HepG2 (cell line): ENCODE results near the gene PSMA2. TPM values are rescaled to one million over a fixed set of nuclear protein-coding genes. Genes with fewer than 3 reads are reported as not detected.

Source experiments
- ATF6 ChIP-seq: sonication (generic); formaldehyde crosslinking; conservative IDR thresholded peaks from 2 replicates; pipeline ENCODE4 v1.4.0; 2020; ENCODE audit warnings: missing genetic modification reagents
- HNF4G ChIP-seq, 2 experiments: sonication (generic) in 1 of 2; formaldehyde crosslinking in 1 of 2; IDR thresholded peaks; 2 replicates each; pipeline versions ENCODE4 v1.4.0 to v1.6.1; 2011 to 2020; ENCODE audit warnings: borderline replicate concordance in 2 of 2, low read depth in 2 of 2, mild to moderate bottlenecking in 2 of 2, low read length in 1 of 2, missing genetic modification reagents in 1 of 2, moderate library complexity in 1 of 2
- IKZF1 ChIP-seq: fragments of 450-650 bp; IDR thresholded peaks from 2 replicates; pipeline ENCODE4 v1.7.1; 2016
- LRRFIP1 ChIP-seq: sonication (generic); formaldehyde crosslinking; conservative IDR thresholded peaks from 2 replicates; pipeline ENCODE4 v1.4.0; 2020; ENCODE audit warnings: missing genetic modification reagents
- SYNCRIP ChIP-seq: fragments of 200-400 bp; formaldehyde crosslinking; IDR thresholded peaks from 2 replicates; pipeline ENCODE4 v1.6.1; 2018; ENCODE audit warnings: mild to moderate bottlenecking, low read depth, low read length; ENCODE audit not compliant: insufficient read depth
- ZC3H4 ChIP-seq: sonication (generic); formaldehyde crosslinking; IDR thresholded peaks from 2 replicates; pipeline ENCODE4 v1.4.0; 2020; ENCODE audit warnings: missing genetic modification reagents, borderline replicate concordance
- ZFP62 ChIP-seq: sonication (generic); formaldehyde crosslinking; IDR thresholded peaks from 2 replicates; pipeline ENCODE4 v1.4.0; 2020; ENCODE audit warnings: missing genetic modification reagents
- ZFYVE20 ChIP-seq: sonication (generic); formaldehyde crosslinking; IDR thresholded peaks from 2 replicates; pipeline ENCODE4 v1.8.0; 2023; ENCODE audit warnings: low read depth, mild to moderate bottlenecking, moderate library complexity, missing genetic modification reagents, borderline replicate concordance
- ZNF18 ChIP-seq: sonication (generic); formaldehyde crosslinking; IDR thresholded peaks from 2 replicates; pipeline ENCODE4 v1.8.0; 2022; ENCODE audit warnings: mild to moderate bottlenecking, missing genetic modification reagents; ENCODE audit not compliant: insufficient replicate concordance
- ZNF343 ChIP-seq: sonication (generic); formaldehyde crosslinking; IDR thresholded peaks from 2 replicates; pipeline ENCODE4 v1.4.0; 2020; ENCODE audit warnings: mild to moderate bottlenecking, missing genetic modification reagents
- ZNF546 ChIP-seq: sonication (generic); formaldehyde crosslinking; conservative IDR thresholded peaks from 2 replicates; pipeline ENCODE4 v1.8.1; 2023; ENCODE audit warnings: mild to moderate bottlenecking, missing genetic modification reagents
- ZNF670 ChIP-seq: sonication (generic); formaldehyde crosslinking; IDR thresholded peaks from 2 replicates; pipeline ENCODE4 v1.8.0; 2022; ENCODE audit warnings: mild to moderate bottlenecking, missing genetic modification reagents, borderline replicate concordance
- ZSCAN31 ChIP-seq: sonication (generic); formaldehyde crosslinking; IDR thresholded peaks from 2 replicates; pipeline ENCODE4 v1.5.0; 2020; ENCODE audit warnings: low read depth, mild to moderate bottlenecking, missing genetic modification reagents
- polyA plus RNA-seq, 8 experiments: library from polyadenylated mRNA; depleted of rRNA in 3 of 8; stranded (reverse) in 7 of 8; unstranded in 1 of 8; fragments of >200 nt; fragmentation: Illumina TruSeq in 4 of 8; extraction: Trizol in 4 of 8; gene quantifications; 2 replicates each; pipeline versions ENCODE4 v1.2.1 to v1.2.3, GENCODE V29; 2011 to 2016; ENCODE audit warnings: low read depth in 4 of 8, missing spikeins in 1 of 8, mixed read lengths in 1 of 8; ENCODE audit not compliant: insufficient read depth in 1 of 8
- total RNA-seq, 5 experiments: library from RNA; depleted of rRNA; stranded (reverse); fragments of >200 nt; fragmentation: Illumina TruSeq; extraction: Trizol; gene quantifications; 2 replicates each; pipeline ENCODE4 v1.2.3, GENCODE V29; 2016; ENCODE audit warnings: low read depth in 1 of 5
- TF ChIP-seq, protein P1 (sequence below): sonication (generic); formaldehyde crosslinking; IDR thresholded peaks from 2 replicates; pipeline ENCODE4 v1.4.0; 2020; ENCODE audit warnings: mild to moderate bottlenecking, low read depth, missing genetic modification reagents

The PSMA2 gene
- total and polyA plus RNA-seq, 2 of the 13 experiments (the other 11 are each of a cell fraction or from before 2014, with no cell fraction given) = 125 to 266 TPM

DNA sequence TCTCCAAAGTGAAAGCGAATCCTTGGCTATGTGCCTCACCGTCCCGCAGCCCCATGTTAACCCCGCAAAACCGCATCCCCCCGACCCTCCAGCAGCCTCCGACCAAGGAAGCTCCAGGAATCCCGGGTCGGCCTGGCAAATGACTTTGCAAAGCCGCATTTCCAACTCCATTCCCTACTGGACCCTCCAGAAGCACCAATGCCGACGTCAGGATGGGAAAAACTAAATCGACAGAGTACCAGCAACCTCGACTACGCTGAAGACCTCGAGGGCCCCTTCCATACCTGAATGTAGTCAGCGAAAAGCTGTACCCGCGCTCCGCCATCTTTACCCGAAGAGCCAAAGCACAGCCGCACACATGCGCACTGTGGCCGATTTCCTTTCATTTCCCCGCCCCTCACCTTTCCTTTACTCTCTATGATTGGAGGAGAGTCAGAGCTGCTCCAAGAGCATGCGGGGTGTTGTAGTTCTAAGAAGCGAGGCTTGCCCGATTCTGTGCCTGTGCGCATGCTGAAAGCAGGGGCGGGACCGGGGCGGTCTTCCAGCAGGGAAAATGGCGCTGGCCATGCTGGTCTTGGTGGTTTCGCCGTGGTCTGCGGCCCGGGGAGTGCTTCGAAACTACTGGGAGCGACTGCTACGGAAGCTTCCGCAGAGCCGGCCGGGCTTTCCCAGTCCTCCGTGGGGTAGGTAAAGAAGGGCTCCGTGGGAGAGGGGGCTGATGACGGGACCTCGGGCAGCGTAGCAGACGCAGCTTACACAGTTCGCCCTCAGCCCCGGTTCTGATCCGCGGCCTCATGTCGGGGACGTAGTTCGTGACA is at the start of gene PSMA2, which contains the start of gene MRPL32 (continued):
- TF ChIP-seq, protein P1, sequence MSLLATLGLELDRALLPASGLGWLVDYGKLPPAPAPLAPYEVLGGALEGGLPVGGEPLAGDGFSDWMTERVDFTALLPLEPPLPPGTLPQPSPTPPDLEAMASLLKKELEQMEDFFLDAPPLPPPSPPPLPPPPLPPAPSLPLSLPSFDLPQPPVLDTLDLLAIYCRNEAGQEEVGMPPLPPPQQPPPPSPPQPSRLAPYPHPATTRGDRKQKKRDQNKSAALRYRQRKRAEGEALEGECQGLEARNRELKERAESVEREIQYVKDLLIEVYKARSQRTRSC (CRISPR knock-in tag) = no peak
- TF ChIP-seq SYNCRIP (no peak), ZNF18 (CRISPR knock-in tag) (peak; percentile 41), HNF4G (IDR thresholded peaks at IDR 0.05; ENCODE audit: borderline replicate concordance, low read depth, low read length) (no peak), HNF4G (CRISPR knock-in tag; IDR thresholded peaks at IDR 0.05; ENCODE audit: borderline replicate concordance, low read depth) (no peak), ZFP62 (CRISPR knock-in tag) (no peak), ZNF343 (CRISPR knock-in tag) (no peak), ZSCAN31 (CRISPR knock-in tag) (peak; percentile 89; the same call in 1 of the 2 replicates), IKZF1 (no peak), ZNF670 (CRISPR knock-in tag) (peak; percentile 52; the same call in 1 of the 2 replicates), ATF6 (CRISPR knock-in tag) (no peak), ZC3H4 (CRISPR knock-in tag) (no peak), LRRFIP1 (CRISPR knock-in tag) (no peak), ZFYVE20 (CRISPR knock-in tag) (no peak), ZNF546 (0 out of 2 replicates have a peak, but pooled peaks have one; percentile 34)
